PFSK-1 (cell line): ENCODE results near the gene VAV2.

ENCODE experiments used
- FOXP2 ChIP-seq: optimal IDR thresholded peaks from 2 replicates; pipeline ENCODE3; 2011; ENCODE audit warnings: borderline replicate concordance, control low read depth, inconsistent platforms; ENCODE audit not compliant: insufficient read depth; ENCODE audit errors: extremely low read length, extremely low read depth
- POLR2AphosphoS5 ChIP-seq: IDR thresholded peaks from 2 replicates; pipeline ENCODE4 v1.6.1; 2012; ENCODE audit warnings: low read depth, mild to moderate bottlenecking, control low read depth, low read length, moderate library complexity
- TAF1 ChIP-seq: IDR thresholded peaks from 2 replicates; pipeline ENCODE4 v1.6.1; 2012; ENCODE audit warnings: low read length, control low read depth, borderline replicate concordance; ENCODE audit not compliant: insufficient read depth
- TF ChIP-seq, protein P1 (sequence below), 2 experiments: IDR thresholded peaks; 2 replicates each; pipeline versions ENCODE4 v1.6.1 to v1.8.0; 2011 to 2012; ENCODE audit warnings: low read depth in 2 of 2, low read length in 2 of 2, control low read depth in 1 of 2, inconsistent platforms in 1 of 2, mild to moderate bottlenecking in 1 of 2, moderate library complexity in 1 of 2; ENCODE audit not compliant: insufficient read depth in 1 of 2

DNA sequence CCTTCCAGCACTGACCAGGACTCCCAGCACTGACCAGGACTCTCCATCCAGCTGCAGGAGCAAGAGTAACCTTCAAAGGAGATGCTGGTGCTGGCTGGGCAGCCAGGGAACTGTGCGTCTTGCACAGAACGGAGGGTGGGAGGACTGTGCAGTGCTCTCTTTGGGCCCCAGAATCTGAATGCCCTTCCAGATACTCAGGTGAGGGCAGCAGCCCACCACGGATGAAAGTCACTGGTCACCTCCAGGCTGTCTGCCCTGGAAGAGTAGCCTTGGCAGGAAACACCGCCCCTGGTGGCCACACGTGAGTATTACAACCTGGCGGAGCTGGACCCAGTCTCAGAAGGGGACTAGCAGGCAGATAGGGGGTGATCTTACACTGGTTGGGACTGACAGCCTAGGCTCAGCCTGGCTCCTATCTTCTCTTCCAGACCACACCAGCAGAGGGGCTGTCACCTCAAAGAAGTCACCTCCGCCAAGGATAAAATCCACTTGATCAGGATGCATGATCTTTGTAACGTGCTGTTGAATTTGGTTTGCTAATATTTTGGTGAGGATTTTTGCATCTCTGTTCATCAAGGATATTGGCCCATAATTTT, 249.2 kb downstream of the VAV2 start:
- TF ChIP-seq POLR2AphosphoS5 (no peak), FOXP2 (no peak), TAF1 (no peak)
- TF ChIP-seq, protein P1, sequence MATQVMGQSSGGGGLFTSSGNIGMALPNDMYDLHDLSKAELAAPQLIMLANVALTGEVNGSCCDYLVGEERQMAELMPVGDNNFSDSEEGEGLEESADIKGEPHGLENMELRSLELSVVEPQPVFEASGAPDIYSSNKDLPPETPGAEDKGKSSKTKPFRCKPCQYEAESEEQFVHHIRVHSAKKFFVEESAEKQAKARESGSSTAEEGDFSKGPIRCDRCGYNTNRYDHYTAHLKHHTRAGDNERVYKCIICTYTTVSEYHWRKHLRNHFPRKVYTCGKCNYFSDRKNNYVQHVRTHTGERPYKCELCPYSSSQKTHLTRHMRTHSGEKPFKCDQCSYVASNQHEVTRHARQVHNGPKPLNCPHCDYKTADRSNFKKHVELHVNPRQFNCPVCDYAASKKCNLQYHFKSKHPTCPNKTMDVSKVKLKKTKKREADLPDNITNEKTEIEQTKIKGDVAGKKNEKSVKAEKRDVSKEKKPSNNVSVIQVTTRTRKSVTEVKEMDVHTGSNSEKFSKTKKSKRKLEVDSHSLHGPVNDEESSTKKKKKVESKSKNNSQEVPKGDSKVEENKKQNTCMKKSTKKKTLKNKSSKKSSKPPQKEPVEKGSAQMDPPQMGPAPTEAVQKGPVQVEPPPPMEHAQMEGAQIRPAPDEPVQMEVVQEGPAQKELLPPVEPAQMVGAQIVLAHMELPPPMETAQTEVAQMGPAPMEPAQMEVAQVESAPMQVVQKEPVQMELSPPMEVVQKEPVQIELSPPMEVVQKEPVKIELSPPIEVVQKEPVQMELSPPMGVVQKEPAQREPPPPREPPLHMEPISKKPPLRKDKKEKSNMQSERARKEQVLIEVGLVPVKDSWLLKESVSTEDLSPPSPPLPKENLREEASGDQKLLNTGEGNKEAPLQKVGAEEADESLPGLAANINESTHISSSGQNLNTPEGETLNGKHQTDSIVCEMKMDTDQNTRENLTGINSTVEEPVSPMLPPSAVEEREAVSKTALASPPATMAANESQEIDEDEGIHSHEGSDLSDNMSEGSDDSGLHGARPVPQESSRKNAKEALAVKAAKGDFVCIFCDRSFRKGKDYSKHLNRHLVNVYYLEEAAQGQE (IDR thresholded peaks at IDR 0.05; ENCODE audit: insufficient read depth in 1 of 2, low read depth in 2 of 2, low read length in 2 of 2), result no peak
